ENCODE measurements around the gene PLB1.

Gene PLB1

GRCh38 chr2:28606986-28607441 lies 111.2 kb downstream of the PLB1 start:
- Histone ChIP-seq H3K27ac (replicated peaks) (no peak overlapping the region; the same call in 1 of the 2 replicates), H3K27me3 (ENCODE audit: insufficient read depth, poor library complexity, severe bottlenecking) (no peaks in the 10 kb centered on the region), H3K4me3 (replicated peaks; ENCODE audit: insufficient read depth, low read length) (no peak overlapping the region)
- DNase-seq (ENCODE audit: low read depth in 1 of 2, low spot score in 1 of 2): peak in 1 of 2 experiments; percentile 37
- no peak for TF ChIP-seq POLR2AphosphoS5 (IDR thresholded peaks at IDR 0.05; ENCODE audit: low read depth)

- no peak for DNase-seq (ENCODE audit: low read depth in 1 of 2, low spot score in 1 of 2)
- TF ChIP-seq GABPA (IDR thresholded peaks at IDR 0.05; ENCODE audit: low read depth) (no peak), SPI1 (IDR thresholded peaks at IDR 0.05; ENCODE audit: borderline replicate concordance, low read depth) (no peak), REST (IDR thresholded peaks at IDR 0.05; ENCODE audit: insufficient replicate concordance, low read depth) (no peak), POLR2AphosphoS5 (IDR thresholded peaks at IDR 0.05; ENCODE audit: low read depth) (no peak)
- Histone ChIP-seq H3K27ac (replicated peaks) (no peak overlapping the region), H3K4me3 (replicated peaks; ENCODE audit: insufficient read depth, low read length) (no peak overlapping the region), H3K27me3 (ENCODE audit: insufficient read depth, poor library complexity, severe bottlenecking) (no peaks in the 10 kb centered on the region)
These were observed 112.1 kb downstream of the PLB1 start for GRCh38 chr2:28607730-28608499.

- H3K4me3 ChIP-seq (replicated peaks; ENCODE audit: insufficient read depth, low read length): no peak overlapping the region
- no peak for TF ChIP-seq POLR2AphosphoS5 (IDR thresholded peaks at IDR 0.05; ENCODE audit: low read depth)
- TF ChIP-seq GABPA (IDR thresholded peaks at IDR 0.05; ENCODE audit: low read depth): no peak
- TF ChIP-seq CTCF (IDR thresholded peaks at IDR 0.05; ENCODE audit: insufficient read depth, low read length): no peak
- no peak for TF ChIP-seq REST (IDR thresholded peaks at IDR 0.05; ENCODE audit: insufficient replicate concordance, low read depth)
- TF ChIP-seq SPI1 (IDR thresholded peaks at IDR 0.05; ENCODE audit: borderline replicate concordance, low read depth): no peak
- H3K27ac ChIP-seq (replicated peaks): no peak overlapping the region
- no peak for DNase-seq (ENCODE audit: low read depth in 1 of 2, low spot score in 1 of 2)
- no peaks in the 10 kb centered on the region for H3K27me3 ChIP-seq (ENCODE audit: insufficient read depth, poor library complexity, severe bottlenecking)
These were observed 112.9 kb downstream of the PLB1 start for GRCh38 chr2:28608500-28609424.

- H3K4me3 ChIP-seq (replicated peaks; ENCODE audit: insufficient read depth, low read length): no peak overlapping the region
These were observed 114.8 kb downstream of the PLB1 start for GRCh38 chr2:28610583-28611201.

More at GRCh38 chr2:28610583-28611201, 114.8 kb downstream of the PLB1 start:
- no peak for TF ChIP-seq SPI1 (IDR thresholded peaks at IDR 0.05; ENCODE audit: borderline replicate concordance, low read depth)
- TF ChIP-seq CTCF (IDR thresholded peaks at IDR 0.05; ENCODE audit: insufficient read depth, low read length): no peak
- TF ChIP-seq REST (IDR thresholded peaks at IDR 0.05; ENCODE audit: insufficient replicate concordance, low read depth): no peak
- TF ChIP-seq POLR2AphosphoS5 (IDR thresholded peaks at IDR 0.05; ENCODE audit: low read depth): no peak
- no peak for TF ChIP-seq GABPA (IDR thresholded peaks at IDR 0.05; ENCODE audit: low read depth)
- Histone ChIP-seq H3K27me3 (ENCODE audit: insufficient read depth, poor library complexity, severe bottlenecking) (no peaks in the 10 kb centered on the region), H3K27ac (replicated peaks) (no peak overlapping the region)
- DNase-seq (ENCODE audit: low read depth in 1 of 2, low spot score in 1 of 2): no peak
